ENCODE measurements around the gene GAMT. TPM values are rescaled to one million over a fixed set of nuclear protein-coding genes. Genes with fewer than 3 reads are reported as not detected.

GAMT gene
- total and polyA plus RNA-seq, 2 donors (not counting 3 experiments of a cell fraction or from before 2014, with no cell fraction given), result 22.1 to 36.9 TPM

- H4K20me1 ChIP-seq (replicated peaks; ENCODE audit: control insufficient read depth, extremely low read depth, insufficient read depth, low read length), result no peaks in the 10 kb centered on the region
- peaks cover 7% of the 10 kb centered on the region for H3K4me1 ChIP-seq (ENCODE audit: control insufficient read depth, extremely low read depth, insufficient read depth, low read length)
- no peaks in the 10 kb centered on the region for H3K9me1 ChIP-seq (replicated peaks; ENCODE audit: control insufficient read depth, extremely low read depth, insufficient read depth, low read length)
- DNase-seq (ENCODE audit: low read depth, low spot score), result no peak
- dilution Hi-C loops (cut with MboI; ENCODE audit: extremely low pct_ligation_motif_present, low sequenced_read_pairs) (no loop called here), intact Hi-C loops (cut with micrococcal nuclease) (no loop called here)
- no peaks in the 10 kb centered on the region for H3K9me3 ChIP-seq (replicated peaks; ENCODE audit: control insufficient read depth, insufficient read depth, low read length)
- no peaks in the 10 kb centered on the region for H3K79me2 ChIP-seq (ENCODE audit: control insufficient read depth, insufficient read depth, low read length)
- no peak for FAIRE-seq
- TF ChIP-seq MYC (IDR thresholded peaks at IDR 0.05; ENCODE audit: low read depth, low read length) (no peak), FOS (IDR thresholded peaks at IDR 0.05; ENCODE audit: borderline replicate concordance, insufficient read depth, low read length) (no peak), POLR2A (IDR thresholded peaks at IDR 0.05; ENCODE audit: low read depth, low read length) (no peak)
- BruUV-seq (replicated peaks), result no TSS peak
- H2AFZ ChIP-seq (ENCODE audit: low read depth, low read length), result no peak overlapping the region
- no peak overlapping the region for H3K9ac ChIP-seq (replicated peaks; ENCODE audit: extremely low read depth, insufficient read depth, low read length)
- H3K36me3 ChIP-seq (ENCODE audit: control insufficient read depth in 2 of 2, extremely low read depth in 1 of 2, insufficient read depth in 2 of 2, low read length in 2 of 2), result peaks cover 3 to 40% of the 10 kb centered on the region in 2 experiments
- POLR2A ChIA-PET, result no interaction called here
- CTCF ChIA-PET, result interaction anchor here (1.3 kb wide), 1 partner anchor 10 kb away, joined by 3 read pairs; no protein-coding TSS in a partner anchor
- no peak overlapping the region for H3K4me2 ChIP-seq (ENCODE audit: insufficient read depth, low read length)
- no peak overlapping the region for H3K4me3 ChIP-seq (replicated peaks in 1 of 3; ENCODE audit: insufficient read depth in 1 of 3, low read depth in 1 of 3, low read length in 3 of 3)
- H3K27me3 ChIP-seq (ENCODE audit: control insufficient read depth in 2 of 2, insufficient read depth in 2 of 2, low read length in 2 of 2), result no peaks in the 10 kb centered on the region
- no peak overlapping the region for H3K27ac ChIP-seq (ENCODE audit: insufficient read depth, low read depth, low read length)
Measured at GRCh38 chr19:1366296-1366695, 35.0 kb downstream of the GAMT start.

- ChIA-PET CTCF (interaction anchor here (1.3 to 1.9 kb wide), 2 partner anchors 50 to 86 kb away, joined by 5 to 9 read pairs; no protein-coding TSS in a partner anchor), POLR2A (no interaction called here)
- H3K4me2 ChIP-seq (ENCODE audit: insufficient read depth, low read length), result no peak overlapping the region
- no TSS peak for BruUV-seq (replicated peaks)
- no peak overlapping the region for H3K27ac ChIP-seq (ENCODE audit: insufficient read depth, low read depth, low read length)
- H3K9ac ChIP-seq (replicated peaks; ENCODE audit: extremely low read depth, insufficient read depth, low read length), result no peak overlapping the region
- H3K27me3 ChIP-seq (ENCODE audit: control insufficient read depth in 2 of 2, insufficient read depth in 2 of 2, low read length in 2 of 2), result no peaks in the 10 kb centered on the region
- no peaks in the 10 kb centered on the region for H3K9me1 ChIP-seq (replicated peaks; ENCODE audit: control insufficient read depth, extremely low read depth, insufficient read depth, low read length)
- peaks cover 7% of the 10 kb centered on the region for H3K4me1 ChIP-seq (ENCODE audit: control insufficient read depth, extremely low read depth, insufficient read depth, low read length)
- no peak overlapping the region for H3K4me3 ChIP-seq (replicated peaks in 1 of 3; ENCODE audit: insufficient read depth in 1 of 3, low read depth in 1 of 3, low read length in 3 of 3)
- no peaks in the 10 kb centered on the region for H3K79me2 ChIP-seq (ENCODE audit: control insufficient read depth, insufficient read depth, low read length)
- H2AFZ ChIP-seq (ENCODE audit: low read depth, low read length), result no peak overlapping the region
- FAIRE-seq (no peak), DNase-seq (ENCODE audit: low read depth, low spot score) (no peak)
- H3K36me3 ChIP-seq (ENCODE audit: control insufficient read depth in 2 of 2, extremely low read depth in 1 of 2, insufficient read depth in 2 of 2, low read length in 2 of 2), result peaks cover 0 to 35% of the 10 kb centered on the region in 2 experiments
- no peaks in the 10 kb centered on the region for H4K20me1 ChIP-seq (replicated peaks; ENCODE audit: control insufficient read depth, extremely low read depth, insufficient read depth, low read length)
- TF ChIP-seq CTCF (IDR thresholded peaks at IDR 0.05; ENCODE audit: extremely low read depth in 1 of 2, insufficient read depth in 1 of 2, low read depth in 1 of 2, low read length in 2 of 2) (no peak), POLR2AphosphoS5 (IDR thresholded peaks at IDR 0.05; ENCODE audit: insufficient read depth, low read depth, low read length) (no peak), GATA2 (IDR thresholded peaks at IDR 0.05; ENCODE audit: insufficient read depth, insufficient read length, low read depth, low read length) (no peak)
- intact Hi-C loops (cut with micrococcal nuclease), result no loop called here
- no peaks in the 10 kb centered on the region for H3K9me3 ChIP-seq (replicated peaks; ENCODE audit: control insufficient read depth, insufficient read depth, low read length)
- dilution Hi-C loops (cut with MboI; ENCODE audit: extremely low pct_ligation_motif_present, low sequenced_read_pairs), result no loop called here
Measured at GRCh38 chr19:1365319-1366269, 35.7 kb downstream of the GAMT start.
